MCF 10A (cell line): Measurements from ENCODE around the gene LRP1. TPM values are rescaled to one million over a fixed set of nuclear protein-coding genes. Genes with fewer than 3 reads are reported as not detected.

Experiments used
- BruUV-seq: library from RNA; stranded (reverse); fragments of 400-500 nt; replicated peaks from 2 replicates; lab custom pipeline; 2021; lab: Mats Ljungman, UMichigan
- CTCF ChIA-PET: fragments of 300-600 bp; sonication (Branson Sonifier 250); formaldehyde crosslinking; extraction: SDS; loops from one replicate; lab custom pipeline; 2021; ENCODE audit warnings: antibody characterized with exemption, inconsistent platforms; lab: Yijun Ruan, JAX
- POLR2A ChIA-PET: fragments of 300-600, 350-650 bp; sonication (Branson Sonifier 250); formaldehyde crosslinking; extraction: SDS; loops from one replicate; lab custom pipeline; 2020; ENCODE audit warnings: antibody characterized with exemption, inconsistent platforms; lab: Yijun Ruan, JAX
- DNase-seq: peaks from one replicate; pipeline ENCODE4 v3.0.0-alpha.2; 2018; ENCODE audit not compliant: unreplicated experiment
- H3K27ac Mint-ChIP-seq: one replicate; pipeline ENCODE4 v1.8.0; 2022; ENCODE audit warnings: mild to moderate bottlenecking, low read depth, mixed read lengths; ENCODE audit not compliant: unreplicated experiment
- H3K27me3 Mint-ChIP-seq: one replicate; pipeline ENCODE4 v1.8.0; 2022; ENCODE audit warnings: mixed read lengths; ENCODE audit not compliant: insufficient read depth, unreplicated experiment
- H3K36me3 Mint-ChIP-seq: one replicate; pipeline ENCODE4 v1.8.0; 2022; ENCODE audit warnings: mild to moderate bottlenecking, moderate library complexity, mixed read lengths; ENCODE audit not compliant: insufficient read depth, unreplicated experiment
- H3K4me1 Mint-ChIP-seq: one replicate; pipeline ENCODE4 v1.8.0; 2022; ENCODE audit warnings: mixed read lengths; ENCODE audit not compliant: insufficient read depth, unreplicated experiment
- H3K4me3 Mint-ChIP-seq: one replicate; pipeline ENCODE4 v1.8.0; 2022; ENCODE audit warnings: mild to moderate bottlenecking, moderate library complexity, mixed read lengths; ENCODE audit not compliant: unreplicated experiment
- H3K9me3 Mint-ChIP-seq: one replicate; pipeline ENCODE4 v1.8.0; 2022; ENCODE audit warnings: mixed read lengths; ENCODE audit not compliant: unreplicated experiment
- CTCF ChIP-seq: fragments of 200-600 bp; IDR thresholded peaks from one replicate; pipeline ENCODE4 v1.8.0; 2022; ENCODE audit warnings: antibody characterized with exemption, mild to moderate bottlenecking; ENCODE audit not compliant: unreplicated experiment
- intact Hi-C: fragments of 100-400 bp; cut with micrococcal nuclease; formaldehyde crosslinking; loops from 2 replicates; pipeline ENCODE4 v1.14.1; 2022
- total RNA-seq: library from RNA; stranded (reverse); gene quantifications from 2 replicates; pipeline ENCODE4 v1.2.3, GENCODE V29; 2022

LRP1 gene
- total RNA-seq, 1 experiment from 2014 or later, result 18.9 TPM

DNA sequence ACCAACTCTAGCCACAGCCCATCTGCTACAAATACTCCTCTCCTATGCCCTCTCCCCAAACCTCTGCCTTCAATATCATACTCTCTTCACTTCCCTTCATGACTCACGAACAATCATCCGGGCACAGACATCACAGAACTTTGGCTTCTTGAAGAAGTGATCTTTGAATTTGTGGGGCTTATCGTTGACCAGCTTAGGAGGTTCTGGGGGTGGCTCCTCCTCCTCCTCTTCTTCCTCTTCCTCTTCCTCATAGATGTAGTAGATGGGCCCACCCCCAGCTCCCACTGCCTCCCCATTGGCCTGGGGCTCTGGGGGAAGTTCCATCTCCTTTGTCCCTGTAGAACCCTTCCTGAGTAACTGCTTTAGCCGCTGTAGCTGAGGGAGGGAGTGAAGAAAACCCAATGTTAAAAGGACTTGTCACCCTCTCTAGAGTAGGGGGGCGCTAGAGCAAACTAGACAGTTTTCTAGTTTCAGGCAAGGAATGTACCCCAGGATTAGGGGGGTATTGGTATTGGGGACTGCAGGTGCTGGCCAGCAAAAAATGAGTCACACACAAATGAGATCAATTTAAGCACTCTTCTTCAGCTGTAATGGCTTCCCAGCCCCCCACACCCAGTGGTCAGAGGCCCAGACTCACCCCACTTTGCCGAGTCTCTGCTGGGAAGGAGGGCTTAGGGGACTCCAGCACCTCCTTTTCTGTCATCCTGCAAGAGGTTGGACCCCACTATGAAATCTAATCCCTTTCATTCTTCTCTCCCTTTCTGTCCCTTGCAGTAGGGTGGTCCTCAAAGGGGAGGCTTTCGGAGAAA is 120.9 kb downstream of the LRP1 start:
- intact Hi-C loops, result no loop called here
- H3K27ac Mint-ChIP-seq, result no peak overlapping the region
- no peaks in the 10 kb centered on the region for H3K9me3 Mint-ChIP-seq

DNA sequence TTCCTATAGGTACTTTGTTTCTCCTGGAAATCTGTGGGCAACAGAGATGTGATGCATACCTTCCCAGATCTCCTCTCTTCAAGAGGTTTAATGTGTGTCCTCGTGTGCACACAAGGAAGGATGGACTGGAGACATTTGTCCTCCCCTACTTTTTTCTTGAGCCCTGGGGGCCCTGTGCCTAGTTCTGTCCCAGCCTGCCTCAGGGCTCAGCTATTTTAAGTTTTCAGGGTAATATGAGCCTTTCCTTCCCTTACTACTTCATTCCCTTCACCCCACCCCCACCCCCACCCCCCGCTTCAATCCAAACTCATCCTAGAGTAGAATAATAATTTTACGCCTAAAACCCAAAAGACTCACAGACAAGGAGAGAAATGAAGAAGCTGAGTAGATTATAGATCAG is 122.3 kb downstream of the LRP1 start:
- Mint-ChIP-seq H3K27ac (no peak overlapping the region), H3K9me3 (no peaks in the 10 kb centered on the region), H3K36me3 (peaks cover 6% of the 10 kb centered on the region), H3K4me3 (no peak overlapping the region), H3K4me1 (no peaks in the 10 kb centered on the region), H3K27me3 (no peaks in the 10 kb centered on the region)
- CTCF ChIA-PET, result interaction anchor here (0.6 to 2.4 kb wide), 8 partner anchors 13 to 333 kb away, joined by 3 to 12 read pairs (median 4); partner anchors contain the start of gene INHBE
- intact Hi-C loops, result no loop called here
- no peak for TF ChIP-seq CTCF
- no peak for DNase-seq
- no TSS peak for BruUV-seq
- POLR2A ChIA-PET, result no interaction called here

More for the DNA sequence above, 120.9 kb downstream of the LRP1 start:
- CTCF ChIA-PET, result interaction anchor here (0.9 to 2.4 kb wide), 8 partner anchors 9 to 209 kb away, joined by 3 to 12 read pairs (median 4); partner anchors contain the start of gene INHBE
- Mint-ChIP-seq H3K36me3 (peaks cover 2% of the 10 kb centered on the region), H3K27me3 (no peaks in the 10 kb centered on the region), H3K4me3 (no peak overlapping the region), H3K4me1 (peaks cover 8% of the 10 kb centered on the region)
- no TSS peak for BruUV-seq
- no peak for DNase-seq
- POLR2A ChIA-PET, result no interaction called here
- no peak for TF ChIP-seq CTCF

GRCh38 chr12:57250956-57251355 is 122.7 kb downstream of the LRP1 start, which contains the start of gene STAC3:
TSS of gene STAC3 (minus strand) at chr12:57251187. CDS start at chr12:57249636, 1,551 bp downstream.
- TF ChIP-seq CTCF, result no peak
- H3K4me3 Mint-ChIP-seq, result no peak within 1 kb of the TSS
- POLR2A ChIA-PET, result interaction anchor here (0.7 kb wide), 1 partner anchor 182 kb away, joined by 4 read pairs; no protein-coding TSS in a partner anchor

More at GRCh38 chr12:57250956-57251355, 122.7 kb downstream of the LRP1 start, which contains the start of gene STAC3:
- no peak within 1 kb of the TSS for H3K27ac Mint-ChIP-seq
- CTCF ChIA-PET, result interaction anchor here (0.5 to 2.4 kb wide), 7 partner anchors 13 to 333 kb away, joined by 3 to 12 read pairs (median 5); partner anchors contain the start of gene INHBE
- intact Hi-C loops, result no loop called here
- H3K27me3 Mint-ChIP-seq, result no peaks in the 10 kb centered on the region
- no peak for DNase-seq
- H3K9me3 Mint-ChIP-seq, result no peaks in the 10 kb centered on the region
- peaks cover 10% of the 10 kb centered on the region for H3K36me3 Mint-ChIP-seq
- no peaks in the 10 kb centered on the region for H3K4me1 Mint-ChIP-seq
- BruUV-seq, result no TSS peak
